HG03025 (cell line): Measurements from ENCODE around the gene KIF18B.

Experiments used
- ATAC-seq: cut with Tn5 transposase; IDR thresholded peaks from one replicate; pipeline ENCODE4 v1.9.1; 2021; ENCODE audit warnings: mild to moderate bottlenecking, moderate library complexity; ENCODE audit not compliant: unreplicated experiment, low FRiP score

KIF18B gene

GRCh38 chr17:44921122-44921882 lies 26.3 kb downstream of the KIF18B start:
- ATAC-seq: no peak

- no peak for ATAC-seq
Measured at GRCh38 chr17:44920565-44920940, 27.0 kb downstream of the KIF18B start.

- no peak for ATAC-seq
Measured at GRCh38 chr17:44919885-44920564, 27.5 kb downstream of the KIF18B start.

GRCh38 chr17:44919411-44919810 lies 28.2 kb downstream of the KIF18B start:
- no peak for ATAC-seq

GRCh38 chr17:44918006-44918405 lies 29.6 kb downstream of the KIF18B start:
- no peak for ATAC-seq

GRCh38 chr17:44917456-44917855 lies 30.1 kb downstream of the KIF18B start:
- ATAC-seq: no peak

- ATAC-seq: no peak
Measured at GRCh38 chr17:44916781-44917241, 30.8 kb downstream of the KIF18B start.

GRCh38 chr17:44915862-44916780 lies 31.5 kb downstream of the KIF18B start:
- no peak for ATAC-seq

GRCh38 chr17:44915321-44915726 lies 32.2 kb downstream of the KIF18B start, which contains the start of gene GFAP:
Gene GFAP (minus strand): TSS chr17:44915500. CDS start chr17:44915486, 14 bp downstream.
- ATAC-seq: no peak

GRCh38 chr17:44914698-44915271 lies 32.8 kb downstream of the KIF18B start:
- no peak for ATAC-seq

GRCh38 chr17:44914148-44914547 lies 33.4 kb downstream of the KIF18B start:
- ATAC-seq: no peak

- no peak for ATAC-seq
Measured at GRCh38 chr17:44913676-44914075, 33.9 kb downstream of the KIF18B start.

GRCh38 chr17:44912763-44913544 lies 34.6 kb downstream of the KIF18B start:
- no peak for ATAC-seq

GRCh38 chr17:44911133-44912001 lies 36.2 kb downstream of the KIF18B start:
- no peak for ATAC-seq

- no peak for ATAC-seq
Measured at GRCh38 chr17:44910231-44911106, 37.1 kb downstream of the KIF18B start.

GRCh38 chr17:44909681-44910144 lies 37.9 kb downstream of the KIF18B start:
- ATAC-seq: no peak

- no peak for ATAC-seq
Measured at GRCh38 chr17:44908761-44909326, 38.7 kb downstream of the KIF18B start.
